Activated B cell treated with CpG ODN at 0.5 μM for 24 hours (primary cell): Measurements from ENCODE around the gene NPW. TPM values are rescaled to one million over a fixed set of nuclear protein-coding genes. Genes with fewer than 3 reads are reported as not detected.
A peak's percentile ranks its signal among the peaks of the same experiment; 100 is the strongest.

Experiments
- ATAC-seq: fragments of 200-7000 bp; cut with Tn5 transposase; one replicate; pipeline ENCODE4 v1.10.0; 2021; ENCODE audit warnings: low read depth, mild to moderate bottlenecking, moderate library complexity
- CTCF ChIA-PET: fragments of 350-600 bp; sonication (Branson Sonifier 250); formaldehyde crosslinking; loops from one replicate; lab custom pipeline; 2021; ENCODE audit warnings: antibody characterized with exemption; lab: Charles Lee
- POLR2A ChIA-PET: fragments of 350-600 bp; sonication (Branson Sonifier 250); formaldehyde crosslinking; loops from one replicate; lab custom pipeline; 2021; ENCODE audit warnings: antibody characterized with exemption; lab: Charles Lee
- DNase-seq: peaks from one replicate; pipeline ENCODE4 v3.0.0; 2022
- H3K27ac Mint-ChIP-seq: one replicate; pipeline ENCODE4 v1.8.0; 2020; ENCODE audit warnings: mixed read lengths
- H3K27me3 Mint-ChIP-seq: one replicate; pipeline ENCODE4 v1.8.0; 2021; ENCODE audit warnings: mixed read lengths
- H3K36me3 Mint-ChIP-seq: one replicate; pipeline ENCODE4 v1.8.0; 2021; ENCODE audit warnings: low read depth, mixed read lengths
- H3K4me1 Mint-ChIP-seq: one replicate; pipeline ENCODE4 v1.8.0; 2021; ENCODE audit warnings: mixed read lengths
- H3K4me3 Mint-ChIP-seq: one replicate; pipeline ENCODE4 v1.8.0; 2020; ENCODE audit warnings: mild to moderate bottlenecking, mixed read lengths
- H3K9me3 Mint-ChIP-seq: one replicate; pipeline ENCODE4 v1.8.0; 2020; ENCODE audit warnings: mixed read lengths
- CTCF ChIP-seq: fragments of 200-600 bp; IDR thresholded peaks from one replicate; pipeline ENCODE4 v1.8.0; 2022; ENCODE audit warnings: antibody characterized with exemption, mild to moderate bottlenecking
- intact Hi-C: fragments of 100-400 bp; cut with micrococcal nuclease; formaldehyde crosslinking; loops from one replicate; pipeline ENCODE4 v1.15.1; 2024
- total RNA-seq: library from RNA; stranded (reverse); gene quantifications from 2 replicates; pipeline ENCODE4 v1.2.3, GENCODE V29; 2022

The NPW gene
- total RNA-seq, 1 donor from 2014 or later = 1.5 TPM

GRCh38 chr16:1991588-1991947 lies 28.0 kb upstream of the NPW start:
- DNase-seq = no peak
- intact Hi-C loops = loop anchor here (5.0 kb wide), 1 partner anchor 379 kb away; the partner anchor contains the start of genes CRAMP1 and IFT140

GRCh38 chr16:1991948-1992703 lies 27.5 kb upstream of the NPW start:
- ATAC-seq (peak; percentile 79), DNase-seq (peak; percentile 95)
- Mint-ChIP-seq H3K9me3 (no peaks in the 10 kb centered on the region), H3K4me3 (peak overlapping the region; percentile 82), H3K4me1 (peaks cover 29% of the 10 kb centered on the region), H3K27me3 (no peaks in the 10 kb centered on the region), H3K36me3 (peaks cover 8% of the 10 kb centered on the region), H3K27ac (peak overlapping the region; percentile 88)
- TF ChIP-seq CTCF = no peak
- ChIA-PET CTCF (interaction anchor here (1.1 to 1.3 kb wide), 2 partner anchors 13 to 27 kb away, joined by 3 read pairs; partner anchors contain the start of gene RPS2), POLR2A (interaction anchor here (0.6 to 21.9 kb wide), 22 partner anchors 9 to 891 kb away, joined by 3 to 351 read pairs (median 8); partner anchors contain the start of genes FAHD1, FLYWCH2, GFER and MAPK8IP3)
- intact Hi-C loops = loop anchor here (1.0 to 5.0 kb wide), 7 partner anchors 8 to 380 kb away; partner anchors contain the start of genes CRAMP1, GFER, IFT140 and MSRB1

More at GRCh38 chr16:1991588-1991947, 28.0 kb upstream of the NPW start:
- ChIA-PET CTCF (interaction anchor here (0.9 to 1.3 kb wide), 3 partner anchors 13 to 149 kb away, joined by 3 read pairs; partner anchors contain the start of gene RPS2), POLR2A (interaction anchor here (0.6 to 21.9 kb wide), 24 partner anchors 8 to 891 kb away, joined by 3 to 351 read pairs (median 5); partner anchors contain the start of genes EME2, FAHD1, FLYWCH2 and GFER)
- TF ChIP-seq CTCF = no peak
- no peaks in the 10 kb centered on the region for H3K9me3 Mint-ChIP-seq
- peak overlapping the region; percentile 88 for H3K27ac Mint-ChIP-seq
- no peaks in the 10 kb centered on the region for H3K27me3 Mint-ChIP-seq
- H3K4me3 Mint-ChIP-seq = peak overlapping the region; percentile 82
- H3K4me1 Mint-ChIP-seq = peaks cover 29% of the 10 kb centered on the region
- H3K36me3 Mint-ChIP-seq = peaks cover 8% of the 10 kb centered on the region
- ATAC-seq = no peak

GRCh38 chr16:1992704-1993317 lies 26.8 kb upstream of the NPW start:
- no peaks in the 10 kb centered on the region for H3K9me3 Mint-ChIP-seq
- H3K4me1 Mint-ChIP-seq = peaks cover 29% of the 10 kb centered on the region
- no peak for TF ChIP-seq CTCF
- ATAC-seq (no peak), DNase-seq (no peak)
- H3K27ac Mint-ChIP-seq = no peak overlapping the region
- peaks cover 13% of the 10 kb centered on the region for H3K36me3 Mint-ChIP-seq
- H3K27me3 Mint-ChIP-seq = no peaks in the 10 kb centered on the region
- ChIA-PET POLR2A (interaction anchor here (0.5 to 21.9 kb wide), 19 partner anchors 8 to 1471 kb away, joined by 3 to 351 read pairs (median 10); partner anchors contain the start of genes FAHD1, FLYWCH2, GFER and MAPK8IP3), CTCF (interaction anchor here (1.3 to 1.7 kb wide), 2 partner anchors 11 to 28 kb away, joined by 3 to 7 read pairs; partner anchors contain the start of gene RPS2)
- intact Hi-C loops = loop anchor here (1.0 to 5.0 kb wide), 7 partner anchors 9 to 381 kb away; partner anchors contain the start of genes CRAMP1, GFER, IFT140 and MSRB1
- no peak overlapping the region for H3K4me3 Mint-ChIP-seq

GRCh38 chr16:1993731-1994131 lies 25.9 kb upstream of the NPW start:
- H3K9me3 Mint-ChIP-seq = no peaks in the 10 kb centered on the region
- no peak for TF ChIP-seq CTCF
- POLR2A ChIA-PET = interaction anchor here (0.8 to 21.9 kb wide), 6 partner anchors 10 to 162 kb away, joined by 3 to 351 read pairs (median 12); partner anchors contain the start of genes GFER, NDUFB10, NTHL1 and RNF151
- CTCF ChIA-PET = interaction anchor here (1.7 kb wide), 1 partner anchor 10 kb away, joined by 7 read pairs; no protein-coding TSS in a partner anchor
- H3K27ac Mint-ChIP-seq = peak overlapping the region; percentile 70
- no peak overlapping the region for H3K4me3 Mint-ChIP-seq
- H3K36me3 Mint-ChIP-seq = peaks cover 22% of the 10 kb centered on the region
- H3K27me3 Mint-ChIP-seq = no peaks in the 10 kb centered on the region
- ATAC-seq (no peak), DNase-seq (no peak)
- intact Hi-C loops = loop anchor here (5.0 kb wide), 1 partner anchor 381 kb away; the partner anchor contains the start of genes CRAMP1 and IFT140
- peaks cover 26% of the 10 kb centered on the region for H3K4me1 Mint-ChIP-seq
